HG02973 (cell line): ENCODE measurements around the gene PSMB7.

Source experiments
- ATAC-seq: cut with Tn5 transposase; IDR thresholded peaks from one replicate; pipeline ENCODE4 v1.9.1; 2021; ENCODE audit warnings: moderate library complexity; ENCODE audit not compliant: unreplicated experiment

Gene PSMB7

GRCh38 chr9:124329206-124329792, 85.9 kb downstream of the PSMB7 start:
- ATAC-seq: no peak

DNA sequence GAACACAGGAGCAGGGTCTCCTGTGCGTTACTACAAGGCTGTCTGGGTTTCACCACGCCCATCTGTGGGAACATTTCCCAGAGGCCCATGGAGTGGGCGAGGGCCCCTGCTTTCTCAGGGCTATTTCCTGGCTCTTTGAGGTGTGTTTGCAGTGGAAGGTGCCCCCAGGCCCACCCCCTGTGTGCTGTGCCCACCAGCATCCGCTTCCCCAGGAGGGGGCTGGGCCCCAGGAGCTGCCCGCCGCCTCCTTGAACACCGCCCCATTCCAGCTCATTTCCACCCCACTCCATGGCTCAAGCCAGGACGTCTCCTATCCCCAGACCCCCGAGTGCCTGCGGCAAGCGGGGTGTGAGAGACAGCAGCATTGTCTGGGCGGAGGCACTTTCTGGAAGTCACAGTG, 87.0 kb downstream of the PSMB7 start:
- no peak for ATAC-seq

GRCh38 chr9:124327491-124327890, 87.8 kb downstream of the PSMB7 start:
- ATAC-seq: no peak

DNA sequence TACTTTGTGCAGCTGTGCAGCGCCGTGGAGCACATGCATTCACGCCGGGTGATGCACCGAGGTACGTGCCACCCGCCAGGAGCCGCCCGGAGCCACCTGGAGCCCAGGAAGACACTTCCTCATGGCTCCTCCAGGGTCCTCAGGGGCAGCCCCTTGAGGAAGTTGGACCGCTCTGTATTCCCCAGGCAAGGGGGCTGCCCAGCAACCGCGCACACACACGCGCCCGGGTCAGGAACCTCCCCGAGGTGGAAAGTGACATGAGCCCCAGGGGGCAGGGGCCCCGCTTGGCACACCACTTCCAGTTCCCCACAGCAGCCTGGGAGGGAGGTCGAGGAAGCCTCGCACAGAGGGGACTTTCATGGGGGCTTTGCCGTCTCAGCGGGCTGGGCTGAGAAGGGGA, 88.9 kb downstream of the PSMB7 start:
- no peak for ATAC-seq

DNA sequence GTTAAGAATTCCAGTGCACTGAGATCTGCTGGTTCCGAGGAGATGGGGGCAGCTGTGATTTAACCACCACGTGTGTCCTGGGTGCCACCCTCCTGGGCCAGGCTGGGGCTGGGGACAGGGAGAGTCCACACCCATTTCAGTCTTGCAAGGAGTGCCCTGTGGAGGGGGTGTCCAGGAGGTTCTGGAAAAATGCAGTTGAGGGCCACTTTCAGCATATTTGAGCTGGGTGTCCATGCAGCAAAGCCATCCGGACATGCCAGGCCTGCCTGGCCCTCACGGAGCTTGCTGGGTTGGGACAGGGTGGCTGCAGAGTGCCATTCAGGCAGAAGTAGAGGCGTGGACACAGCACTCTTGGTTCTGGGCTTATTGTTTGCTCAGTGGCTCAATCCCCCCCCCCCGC, 89.4 kb downstream of the PSMB7 start:
- ATAC-seq: no peak

DNA sequence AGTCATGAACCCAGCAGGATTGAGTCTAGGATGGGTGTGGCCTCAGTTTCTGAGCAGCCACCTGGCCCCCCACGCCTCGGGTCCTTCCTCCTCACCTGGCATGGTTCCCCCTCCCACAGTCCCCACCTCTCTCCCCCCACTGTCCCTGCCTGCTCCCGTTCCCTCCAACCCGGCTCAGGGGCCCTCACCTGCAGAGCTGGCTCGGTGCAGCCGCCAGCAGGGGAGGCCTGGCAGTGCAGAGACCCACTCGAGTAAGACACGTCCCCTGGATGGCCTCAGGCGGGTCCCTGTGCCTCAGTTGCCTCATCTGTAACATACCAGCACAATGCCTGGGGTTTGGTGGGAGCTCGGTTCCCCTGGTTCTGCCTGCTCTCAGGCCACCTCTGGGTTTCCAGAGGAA, 91.3 kb downstream of the PSMB7 start:
- no peak for ATAC-seq

DNA sequence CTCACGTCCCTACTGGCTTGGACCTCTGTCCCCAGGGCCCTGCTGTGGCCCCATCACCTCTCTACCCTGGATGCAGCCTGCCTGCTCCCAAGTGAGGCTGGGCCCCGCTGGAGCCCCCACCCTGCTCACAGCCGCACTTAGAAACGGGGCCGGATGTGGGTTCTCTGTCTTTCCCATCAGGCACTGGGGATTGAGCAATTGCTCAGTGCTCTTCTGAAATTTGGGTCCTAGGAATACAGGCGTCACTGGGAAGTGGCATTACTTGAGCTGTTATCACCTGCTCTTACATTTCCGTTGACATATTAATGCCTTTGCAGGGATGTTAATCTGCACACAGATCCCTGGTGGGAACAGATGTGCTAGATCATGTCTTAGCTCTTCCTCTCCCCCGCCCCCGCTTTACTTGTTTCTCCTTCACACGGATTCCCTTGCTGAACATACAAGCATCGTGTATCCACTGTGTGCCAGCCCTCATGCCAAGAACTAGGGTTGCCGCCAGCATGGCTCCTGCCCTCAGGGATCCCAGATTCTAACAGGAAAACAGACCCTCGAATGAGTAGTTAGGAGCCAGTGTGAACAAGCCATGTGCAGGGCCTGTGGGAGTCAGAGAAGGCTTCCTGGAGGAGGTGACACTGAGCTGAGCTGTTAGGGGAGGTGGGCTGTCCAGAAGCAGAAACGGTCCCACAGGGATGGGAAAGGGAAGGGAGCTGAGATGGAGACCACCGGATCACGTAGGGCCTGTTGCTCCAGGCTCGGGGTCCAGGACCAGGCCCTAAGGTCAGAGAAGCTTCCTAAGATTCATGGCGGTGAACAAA, 92.4 kb downstream of the PSMB7 start:
- ATAC-seq: no peak

DNA sequence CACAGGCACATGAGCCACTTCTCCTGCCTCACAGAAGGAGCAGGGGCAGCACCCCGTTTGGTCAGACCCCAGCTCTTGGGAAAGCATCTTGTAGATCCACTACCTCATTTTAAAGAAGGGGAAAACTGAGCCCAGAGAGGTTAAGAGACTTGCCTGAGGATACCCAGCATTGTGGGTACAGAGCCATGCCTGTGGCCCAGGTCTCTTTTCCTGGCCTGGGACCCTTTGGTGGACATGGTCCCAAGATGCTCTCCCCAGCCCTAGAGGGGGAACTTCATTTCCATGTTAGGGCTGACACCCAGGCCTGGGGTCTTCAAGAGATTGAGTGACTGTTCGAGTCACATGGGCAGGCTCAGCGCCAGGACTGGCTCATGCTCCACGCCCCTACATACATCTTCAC, 93.3 kb downstream of the PSMB7 start:
- no peak for ATAC-seq

DNA sequence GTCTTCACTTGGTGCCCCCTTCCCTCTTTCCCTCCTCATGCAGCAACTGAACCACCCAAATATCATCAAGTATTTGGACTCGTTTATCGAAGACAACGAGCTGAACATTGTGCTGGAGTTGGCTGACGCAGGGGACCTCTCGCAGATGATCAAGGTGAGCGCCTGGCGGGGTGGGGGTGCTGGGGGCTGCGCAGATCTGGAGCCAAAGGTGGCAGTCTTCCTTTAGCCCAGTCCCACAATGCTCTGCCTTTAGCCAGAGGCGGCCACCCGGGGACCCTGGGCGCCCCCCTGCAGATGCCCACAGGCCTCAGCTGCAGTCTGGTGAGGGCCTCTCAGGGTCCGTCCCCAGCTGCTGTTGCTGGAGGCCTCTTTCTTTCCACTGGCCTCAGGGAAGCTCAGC, 93.8 kb downstream of the PSMB7 start:
- no peak for ATAC-seq

DNA sequence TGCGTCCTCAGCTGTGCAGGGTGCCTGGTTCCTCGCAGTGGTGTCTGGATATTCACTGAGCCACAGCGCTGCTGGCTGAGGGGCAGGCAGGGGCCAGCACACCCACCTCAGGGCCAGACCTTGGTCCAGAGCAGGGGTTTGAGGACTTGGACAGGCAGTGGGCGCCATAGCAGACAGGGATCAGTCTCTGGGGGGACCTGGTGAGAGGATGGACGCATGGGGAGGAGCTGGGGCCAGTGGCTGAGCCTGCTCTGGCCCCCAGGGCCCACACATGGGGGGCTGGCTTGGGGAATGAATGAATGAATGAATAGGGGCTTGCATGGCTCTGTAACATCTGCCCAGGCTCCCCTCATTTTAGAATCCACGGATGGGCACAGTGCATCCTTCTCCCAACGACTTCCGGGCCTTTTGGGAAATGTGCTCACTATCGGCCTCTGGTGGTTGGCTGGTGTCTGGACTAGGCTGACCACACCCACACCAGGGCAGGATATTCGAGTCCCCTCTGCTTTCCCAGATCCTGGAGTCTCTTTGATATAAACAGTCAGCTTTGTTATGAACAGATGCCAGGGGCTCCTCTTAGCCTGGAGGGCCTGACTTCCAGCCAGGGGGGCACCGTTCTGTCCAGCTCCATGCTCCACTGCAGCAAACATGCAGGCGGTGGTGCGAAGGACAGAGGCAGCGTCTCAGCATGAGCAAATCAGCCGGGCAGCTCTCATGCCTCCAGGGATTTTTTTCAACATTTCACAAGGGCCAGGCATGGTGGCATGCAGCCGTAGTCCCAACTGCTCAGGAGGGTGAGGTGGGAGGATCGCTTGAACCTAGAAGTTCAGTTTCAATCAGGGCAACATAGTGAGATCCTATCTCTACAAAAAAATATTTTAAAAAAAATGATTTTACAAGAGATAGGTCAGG, 94.9 kb downstream of the PSMB7 start:
- no peak for ATAC-seq

GRCh38 chr9:124315882-124316281, 99.4 kb downstream of the PSMB7 start:
- ATAC-seq: no peak

DNA sequence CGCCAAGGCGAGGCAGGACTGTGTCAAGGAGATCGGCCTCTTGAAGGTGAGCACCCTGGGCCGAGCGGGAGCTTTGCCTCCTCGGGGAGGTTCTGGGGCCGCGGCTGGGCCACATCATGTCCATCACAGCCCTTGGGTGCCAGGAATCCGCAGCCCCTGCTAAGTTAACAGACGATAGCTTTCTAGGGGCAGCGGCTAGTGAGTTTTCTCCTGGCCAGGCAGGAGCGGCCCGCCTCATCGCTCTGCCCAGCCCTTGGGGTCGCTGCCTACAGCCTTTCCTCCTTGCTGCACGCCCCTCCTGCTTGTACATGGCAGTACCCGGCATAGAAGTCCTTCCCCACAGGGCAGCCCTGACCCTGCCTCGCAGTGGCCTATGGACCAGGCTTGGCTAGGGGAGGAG, 101.3 kb downstream of the PSMB7 start:
- no peak for ATAC-seq

- no peak for ATAC-seq
These were observed 102.7 kb downstream of the PSMB7 start for GRCh38 chr9:124312290-124313265.

DNA sequence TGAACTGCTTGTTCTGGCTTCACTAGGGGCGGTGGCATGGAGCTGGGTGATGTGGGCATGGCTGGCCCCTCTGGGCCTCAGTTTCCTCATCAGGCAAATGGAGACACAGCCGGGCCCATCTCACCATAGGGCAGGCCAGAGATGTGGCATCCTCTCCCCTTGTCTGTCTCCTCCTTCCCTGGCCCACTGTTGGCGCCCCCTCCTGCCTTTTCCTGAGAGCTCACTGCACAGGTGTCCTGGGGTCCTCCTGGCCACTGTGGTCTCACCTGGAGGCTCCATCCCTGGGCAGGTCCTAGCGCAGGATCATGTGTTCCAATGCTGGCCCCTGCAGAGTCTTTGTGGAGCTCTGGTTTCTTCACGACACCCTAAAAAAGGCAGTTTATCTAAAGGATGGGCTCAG, 104.0 kb downstream of the PSMB7 start:
- no peak for ATAC-seq

- ATAC-seq: no peak
These were observed 105.6 kb downstream of the PSMB7 start for GRCh38 chr9:124309667-124310084.

DNA sequence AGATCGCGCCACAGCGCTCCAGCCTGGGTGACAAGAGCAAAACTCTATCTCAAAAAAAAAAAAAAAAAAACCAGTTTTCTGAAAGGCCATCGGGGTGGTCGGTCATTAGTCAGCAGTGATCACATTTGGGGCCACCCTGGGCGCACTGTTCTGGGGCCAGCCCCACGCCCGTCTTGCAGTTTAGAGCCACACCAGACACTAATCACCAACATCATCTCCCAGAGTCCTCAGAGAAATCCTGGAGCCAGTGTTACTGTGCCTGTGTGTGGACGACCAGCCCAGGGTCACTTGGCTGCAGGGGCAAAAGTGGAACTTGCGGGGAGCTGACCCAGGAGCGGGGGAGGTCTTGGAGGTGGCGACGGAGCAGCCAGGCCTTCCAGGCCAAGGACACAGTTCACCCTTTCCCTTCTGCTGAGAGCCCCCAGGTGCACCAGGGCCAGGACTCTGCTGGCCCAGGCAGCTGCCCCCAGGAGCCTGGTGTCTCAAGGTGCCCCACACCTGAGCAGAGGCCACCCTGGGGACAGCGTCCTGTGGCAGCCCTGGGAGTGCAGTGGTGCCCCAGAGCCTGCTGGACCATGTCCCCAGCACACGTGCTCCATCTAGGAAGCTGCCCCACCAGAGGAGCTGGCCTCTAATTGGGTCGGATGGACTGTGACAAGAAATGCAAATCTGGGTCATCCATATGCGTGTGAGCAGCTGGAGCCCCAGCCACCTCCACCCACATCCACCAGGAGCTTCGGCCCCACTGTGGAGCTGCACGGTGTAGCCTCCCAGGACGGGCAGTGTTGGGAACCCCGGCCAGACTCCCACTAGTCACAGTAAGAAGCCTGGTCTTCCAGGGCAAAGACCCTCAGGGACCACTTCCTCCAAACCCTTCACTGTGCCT, 106.4 kb downstream of the PSMB7 start:
- ATAC-seq: no peak

DNA sequence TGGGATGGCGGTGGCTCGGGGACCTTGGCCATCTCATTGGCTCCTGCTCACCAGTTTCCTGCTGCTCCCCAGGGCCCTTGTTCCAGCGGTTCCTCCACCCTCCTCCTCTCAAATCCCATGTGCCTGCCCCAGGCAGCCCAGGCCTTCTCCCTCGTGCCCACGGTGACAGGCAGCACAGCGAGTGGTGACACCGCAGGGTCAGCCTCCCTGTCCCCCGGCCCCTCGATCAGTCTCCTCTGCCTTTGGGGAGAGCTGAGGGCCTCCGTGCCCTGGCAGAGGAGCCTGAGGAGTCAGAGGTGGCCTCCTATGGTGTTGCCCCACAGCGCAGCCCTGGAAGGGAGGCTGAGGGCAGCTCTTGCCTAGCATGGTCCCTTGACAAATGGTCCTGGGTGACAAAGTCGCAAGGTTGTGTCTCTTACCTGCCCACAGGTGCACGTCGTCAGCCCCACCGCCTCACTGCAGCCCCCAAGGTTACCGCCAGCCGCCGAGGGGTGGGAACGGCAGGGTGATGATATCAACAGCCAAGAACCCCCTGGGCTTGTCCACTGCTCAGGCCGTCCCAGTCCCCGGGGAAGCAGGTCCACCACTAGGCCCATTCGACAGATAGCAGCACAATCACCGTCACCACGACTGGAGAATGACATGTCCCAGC, 107.7 kb downstream of the PSMB7 start:
- ATAC-seq: no peak

- ATAC-seq: no peak
These were observed 109.0 kb downstream of the PSMB7 start for GRCh38 chr9:124306098-124306735.

- ATAC-seq: no peak
These were observed 111.0 kb downstream of the PSMB7 start for GRCh38 chr9:124304285-124304684.
